ENCODE measurements around the gene CADPS2. TPM values are rescaled to one million over a fixed set of nuclear protein-coding genes. Genes with fewer than 3 reads are reported as not detected.

The CADPS2 gene
- total and polyA plus RNA-seq, 2 of the 4 experiments (the other 2 are of a cell fraction): 0.10 to 0.54 TPM

- ChIA-PET POLR2A (ENCODE audit: unreplicated experiment) (no interaction called here), CTCF (no interaction called here)
- Histone ChIP-seq H3K27me3 (ENCODE audit: control insufficient read depth, insufficient read depth, low read length) (no peaks in the 10 kb centered on the region), H3K9me3 (ENCODE audit: control insufficient read depth, insufficient read depth, low read length) (no peaks in the 10 kb centered on the region; the same call in 1 of the 2 replicates), H4K5ac (ENCODE audit: low read depth, low read length) (no peak overlapping the region), H2AFZ (replicated peaks; ENCODE audit: low read length, poor library complexity) (no peak overlapping the region), H3K9me1 (ENCODE audit: insufficient read depth, low read length) (no peaks in the 10 kb centered on the region), H3K27ac (ENCODE audit: insufficient read depth, low read length) (no peak overlapping the region), H2BK20ac (ENCODE audit: low read depth, low read length) (no peak overlapping the region), H2BK15ac (ENCODE audit: low read depth, low read length) (no peak overlapping the region), H4K20me1 (ENCODE audit: insufficient read depth, low read length) (no peaks in the 10 kb centered on the region), H3K56ac (ENCODE audit: extremely low read depth, insufficient read depth, low read length) (no peak overlapping the region), H4K91ac (ENCODE audit: insufficient read depth, low read depth, low read length) (no peak overlapping the region), H2AK5ac (ENCODE audit: low read depth, low read length) (no peak overlapping the region), H3K79me1 (ENCODE audit: low read depth in 1 of 2, low read length in 2 of 2) (no peaks in the 10 kb centered on the region), H2BK120ac (ENCODE audit: low read depth, low read length) (no peak overlapping the region), H2AK9ac (replicated peaks; ENCODE audit: low read depth, low read length, poor library complexity) (no peak overlapping the region), H3K18ac (ENCODE audit: low read depth, low read length) (no peak overlapping the region), H3K9ac (ENCODE audit: low read depth, low read length) (no peak overlapping the region), H3K36me3 (ENCODE audit: control insufficient read depth, insufficient read depth, low read length) (no peaks in the 10 kb centered on the region), H3K4me1 (ENCODE audit: control insufficient read depth, insufficient read depth, low read length) (no peaks in the 10 kb centered on the region), H3K4me2 (ENCODE audit: low read depth, low read length) (no peak overlapping the region), H4K8ac (ENCODE audit: low read depth in 2 of 2, low read length in 2 of 2) (no peak overlapping the region), H3K4ac (ENCODE audit: low read depth, low read length) (no peak overlapping the region), H3K14ac (replicated peaks; ENCODE audit: low read depth, low read length) (no peak overlapping the region), H2BK5ac (ENCODE audit: low read depth, low read length, poor library complexity, severe bottlenecking) (no peak overlapping the region), H3K4me3 (ENCODE audit: insufficient read depth, low read depth, low read length) (no peak overlapping the region), H3K23ac (ENCODE audit: low read depth, low read length) (no peak overlapping the region)
- DNase-seq (no peak), ATAC-seq (ENCODE audit: low read depth) (no peak)
- in situ Hi-C loops (cut with MboI; ENCODE audit: low sequenced_read_pairs) (no loop called here), intact Hi-C loops (cut with micrococcal nuclease) (no loop called here), dilution Hi-C loops (cut with HindIII; ENCODE audit: low sequenced_read_pairs, unreplicated experiment) (no loop called here)
- no CpG with 5 or more reads among the region's 1 CpG for WGBS, 2 experiments (ENCODE audit: extremely low coverage in 2 of 2, insufficient read length in 1 of 2)
- no TSS peak for BruUV-seq (replicated peaks)
- TF ChIP-seq CEBPB (IDR thresholded peaks at IDR 0.05; ENCODE audit: low read depth, low read length) (no peak), ELK1 (IDR thresholded peaks at IDR 0.05; ENCODE audit: borderline replicate concordance, low read depth, low read length) (no peak), POLR2A (IDR thresholded peaks at IDR 0.05; ENCODE audit: low read depth, low read length) (no peak), RCOR1 (IDR thresholded peaks at IDR 0.05; ENCODE audit: insufficient replicate concordance, low read length) (no peak), NFE2L2 (IDR thresholded peaks at IDR 0.05; ENCODE audit: low read depth, low read length) (no peak), SMC3 (IDR thresholded peaks at IDR 0.05; ENCODE audit: low read depth, low read length) (no peak), MAFK (IDR thresholded peaks at IDR 0.05; ENCODE audit: low read depth, low read length) (no peak), CHD1 (IDR thresholded peaks at IDR 0.05; ENCODE audit: low read depth, low read length) (no peak), CTCF (conservative IDR thresholded peaks at IDR 0.05; ENCODE audit: low read depth, low read length) (no peak), MAZ (IDR thresholded peaks at IDR 0.05; ENCODE audit: borderline replicate concordance, low read depth, low read length) (no peak), USF2 (IDR thresholded peaks at IDR 0.05; ENCODE audit: low read depth, low read length) (no peak), BHLHE40 (IDR thresholded peaks at IDR 0.05; ENCODE audit: low read depth, low read length) (no peak), MXI1 (IDR thresholded peaks at IDR 0.05; ENCODE audit: borderline replicate concordance, low read depth, low read length) (no peak)
These were observed 54.8 kb downstream of the CADPS2 start for GRCh38 chr7:122831436-122831835.
